Ovary (tissue), 3 donors: Measurements from ENCODE around the gene POLR1F.

Source experiments
- CTCF ChIP-seq, 3 donors: fragments of 450-650 bp in 2 of 3; fragments of 200-600 bp in 1 of 3; IDR thresholded peaks; one replicate each; pipeline versions ENCODE4 v1.5.1 to v1.8.0; 2016 to 2022; ENCODE audit warnings: antibody characterized with exemption in 3 of 3, mild to moderate bottlenecking in 1 of 3
- POLR2A ChIP-seq: fragments of 450-650 bp; IDR thresholded peaks from one replicate; pipeline ENCODE4 v1.6.1; 2017; ENCODE audit warnings: antibody characterized with exemption, mild to moderate bottlenecking, moderate library complexity
- donor health status: DM: no; HTN: no; CAD: no.

GRCh38 chr7:19725770-19726169 is 16.9 kb upstream of the POLR1F start:
- TF ChIP-seq CTCF (IDR thresholded peaks at IDR 0.05): no peak
- TF ChIP-seq POLR2A: no peak
